ENCODE data around the gene PIK3AP1.

Gene PIK3AP1

DNA sequence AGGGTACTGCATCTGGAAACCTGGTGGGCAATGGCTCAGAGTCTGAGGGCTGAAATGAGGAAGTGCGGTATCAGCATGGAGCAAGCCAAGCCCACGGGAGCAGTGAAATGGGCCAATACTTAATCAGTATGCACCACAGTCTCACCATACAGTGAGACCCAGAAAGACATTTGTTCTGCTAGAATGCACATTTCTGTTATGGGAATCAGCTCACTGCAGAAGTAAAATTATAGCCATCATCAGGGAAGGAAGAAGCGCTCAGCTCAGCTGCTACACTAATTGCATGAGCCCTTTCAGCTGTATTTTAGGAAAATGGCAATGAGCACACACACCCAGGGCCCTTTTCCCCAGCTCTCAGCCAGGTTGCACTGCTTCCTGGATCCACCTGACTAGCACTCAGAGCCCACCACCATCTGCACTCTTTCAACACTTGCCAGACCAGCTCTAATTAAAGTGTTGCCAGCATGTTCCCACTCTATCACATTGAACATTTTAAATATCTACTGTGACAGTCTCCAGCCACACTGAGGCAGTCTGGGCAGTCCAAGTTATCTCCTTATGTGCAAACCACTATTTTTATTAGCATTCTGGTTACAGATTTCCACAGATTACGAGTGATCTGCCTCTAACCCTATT is 44.2 kb upstream of the PIK3AP1 start:
- DNase-seq, result no peak
- H3K4ac ChIP-seq (ENCODE audit: low read depth in 1 of 2, low read length in 2 of 2), result no peak overlapping the region
- H3K4me2 ChIP-seq (ENCODE audit: low read length, poor library complexity, severe bottlenecking), result no peak overlapping the region
- H2BK12ac ChIP-seq (ENCODE audit: low read length in 2 of 2), result no peak overlapping the region
- H3K4me1 ChIP-seq (ENCODE audit: control insufficient read depth, insufficient read depth, low read depth, low read length), result no peaks in the 10 kb centered on the region
- no peak overlapping the region for H4K8ac ChIP-seq (ENCODE audit: low read length)
- H3K79me1 ChIP-seq (replicated peaks; ENCODE audit: low read length, poor library complexity, severe bottlenecking), result no peaks in the 10 kb centered on the region
- 77% methylated on average over 3 of the region's 4 CpGs for WGBS
- H2BK5ac ChIP-seq (ENCODE audit: low read depth, low read length, poor library complexity, severe bottlenecking), result no peak overlapping the region
- no peak overlapping the region for H2AK5ac ChIP-seq (ENCODE audit: low read length, severe bottlenecking)
- H3K14ac ChIP-seq (ENCODE audit: low read length in 2 of 2), result no peak overlapping the region
- H2AFZ ChIP-seq (ENCODE audit: low read depth, low read length), result no peak overlapping the region
- no peak overlapping the region for H3K23ac ChIP-seq (ENCODE audit: low read length in 2 of 2)
- H3K27ac ChIP-seq (ENCODE audit: low read length, poor library complexity, severe bottlenecking), result no peak overlapping the region
- no peak overlapping the region for H3K4me3 ChIP-seq (ENCODE audit: insufficient read depth in 1 of 2, low read depth in 1 of 2, low read length in 2 of 2)
- peaks cover 11 to 15% of the 10 kb centered on the region in 2 experiments for H3K27me3 ChIP-seq (ENCODE audit: control insufficient read depth in 1 of 2, insufficient read depth in 1 of 2, low read length in 2 of 2)
- no peak overlapping the region for H3K18ac ChIP-seq (ENCODE audit: low read depth in 1 of 2, low read length in 2 of 2)
- H2BK15ac ChIP-seq (ENCODE audit: low read depth, poor library complexity, severe bottlenecking), result no peak overlapping the region
- H3K36me3 ChIP-seq (ENCODE audit: control insufficient read depth in 1 of 2, insufficient read depth in 2 of 2, low read depth in 1 of 2, low read length in 2 of 2), result no peaks in the 10 kb centered on the region
- no peaks in the 10 kb centered on the region for H3K9me3 ChIP-seq (ENCODE audit: control insufficient read depth, low read length)
- H3K9ac ChIP-seq (ENCODE audit: low read length), result no peak overlapping the region
- no peak overlapping the region for H4K91ac ChIP-seq (ENCODE audit: low read length)
- no peak overlapping the region for H2BK120ac ChIP-seq (ENCODE audit: low read depth, low read length)

DNA sequence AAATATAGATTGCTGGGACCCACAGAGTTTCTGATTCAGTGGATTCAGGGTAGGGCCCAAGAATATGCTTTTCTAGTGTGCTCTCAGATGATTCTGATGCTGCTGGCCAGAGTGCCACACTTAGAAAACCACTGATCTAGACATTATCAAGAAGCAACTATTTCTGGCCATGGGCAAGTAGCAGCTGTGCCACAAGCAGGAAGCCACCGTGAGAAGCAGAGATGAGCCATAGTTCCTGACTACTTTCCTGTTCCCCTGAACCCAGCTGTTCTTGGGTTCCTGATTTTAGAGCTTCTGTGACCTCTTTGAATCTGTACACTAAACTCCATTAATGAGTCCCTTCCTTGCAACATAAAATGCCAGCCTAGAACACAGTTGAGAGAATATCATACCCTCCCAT is 38.1 kb upstream of the PIK3AP1 start:
- H4K91ac ChIP-seq (ENCODE audit: low read length), result no peak overlapping the region
- H3K18ac ChIP-seq (ENCODE audit: low read depth in 1 of 2, low read length in 2 of 2), result no peak overlapping the region
- no peak overlapping the region for H2BK5ac ChIP-seq (ENCODE audit: low read depth, low read length, poor library complexity, severe bottlenecking)
- WGBS, result 72% methylated on average over 1 of the region's 1 CpG
- H3K27me3 ChIP-seq (ENCODE audit: control insufficient read depth in 1 of 2, insufficient read depth in 1 of 2, low read length in 2 of 2), result no peaks in the 10 kb centered on the region
- H2BK12ac ChIP-seq (ENCODE audit: low read length in 2 of 2), result no peak overlapping the region
- no peak overlapping the region for H2BK15ac ChIP-seq (ENCODE audit: low read depth, poor library complexity, severe bottlenecking)
- no peak overlapping the region for H3K14ac ChIP-seq (ENCODE audit: low read length in 2 of 2)
- H3K4me3 ChIP-seq (ENCODE audit: insufficient read depth in 1 of 2, low read depth in 1 of 2, low read length in 2 of 2), result no peak overlapping the region
- H3K23ac ChIP-seq (ENCODE audit: low read length in 2 of 2), result no peak overlapping the region
- no peaks in the 10 kb centered on the region for H3K36me3 ChIP-seq (ENCODE audit: control insufficient read depth in 1 of 2, insufficient read depth in 2 of 2, low read depth in 1 of 2, low read length in 2 of 2)
- no peak overlapping the region for H3K4me2 ChIP-seq (ENCODE audit: low read length, poor library complexity, severe bottlenecking)
- H2BK120ac ChIP-seq (ENCODE audit: low read depth, low read length), result no peak overlapping the region
- H4K8ac ChIP-seq (ENCODE audit: low read length), result no peak overlapping the region
- no peaks in the 10 kb centered on the region for H3K79me1 ChIP-seq (replicated peaks; ENCODE audit: low read length, poor library complexity, severe bottlenecking)
- no peak overlapping the region for H3K9ac ChIP-seq (ENCODE audit: low read length)
- H2AFZ ChIP-seq (ENCODE audit: low read depth, low read length), result no peak overlapping the region
- no peak overlapping the region for H3K4ac ChIP-seq (ENCODE audit: low read depth in 1 of 2, low read length in 2 of 2)
- H3K27ac ChIP-seq (ENCODE audit: low read length, poor library complexity, severe bottlenecking), result no peak overlapping the region
- no peaks in the 10 kb centered on the region for H3K4me1 ChIP-seq (ENCODE audit: control insufficient read depth, insufficient read depth, low read depth, low read length)
- no peaks in the 10 kb centered on the region for H3K9me3 ChIP-seq (ENCODE audit: control insufficient read depth, low read length)
- no peak overlapping the region for H2AK5ac ChIP-seq (ENCODE audit: low read length, severe bottlenecking)
- DNase-seq, result no peak

DNA sequence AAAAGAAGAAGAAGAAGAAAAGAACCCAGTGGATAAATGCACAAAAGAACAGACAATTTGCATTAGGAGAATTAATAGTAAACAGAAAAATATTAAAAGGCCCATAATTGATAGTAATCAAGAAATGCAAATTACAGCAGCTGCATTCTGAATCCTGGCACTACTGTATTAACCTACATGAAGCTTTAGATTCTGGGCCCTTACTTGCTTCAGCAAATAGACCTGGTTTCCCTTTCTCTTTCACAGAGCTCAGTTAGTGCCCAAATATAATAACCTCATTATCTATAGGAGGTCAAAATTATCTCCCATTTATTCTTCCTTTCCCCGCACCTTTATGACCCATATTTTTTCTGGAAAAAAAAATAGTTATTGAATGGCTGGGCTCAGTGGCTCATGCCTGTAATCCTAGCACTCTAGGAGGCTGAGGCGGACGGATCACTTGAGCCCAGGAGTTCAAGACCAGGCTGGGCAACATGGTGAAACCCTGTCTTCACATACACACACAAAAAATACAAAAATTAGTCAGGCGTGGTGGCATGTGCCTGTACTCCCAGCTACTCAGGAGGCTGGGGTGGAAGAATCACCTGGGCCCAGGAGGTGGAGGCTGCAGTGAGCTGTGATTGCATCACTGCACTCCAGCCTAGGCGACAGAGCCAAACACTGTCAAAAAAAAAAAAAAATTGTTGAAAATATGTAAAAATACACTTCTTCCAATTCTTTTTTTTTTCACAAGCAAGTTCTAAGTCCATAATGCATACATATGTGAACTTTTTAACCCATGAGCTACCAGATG is 36.0 kb upstream of the PIK3AP1 start:
- H3K27me3 ChIP-seq (ENCODE audit: control insufficient read depth in 1 of 2, insufficient read depth in 1 of 2, low read length in 2 of 2), result no peaks in the 10 kb centered on the region
- no peak overlapping the region for H3K4me3 ChIP-seq (ENCODE audit: insufficient read depth in 1 of 2, low read depth in 1 of 2, low read length in 2 of 2)
- no peak for DNase-seq
- no peak overlapping the region for H3K4me2 ChIP-seq (ENCODE audit: low read length, poor library complexity, severe bottlenecking)
- H2AK5ac ChIP-seq (ENCODE audit: low read length, severe bottlenecking), result no peak overlapping the region
- H3K18ac ChIP-seq (ENCODE audit: low read depth in 1 of 2, low read length in 2 of 2), result no peak overlapping the region
- H2BK120ac ChIP-seq (ENCODE audit: low read depth, low read length), result no peak overlapping the region
- no peak overlapping the region for H4K8ac ChIP-seq (ENCODE audit: low read length)
- H3K36me3 ChIP-seq (ENCODE audit: control insufficient read depth in 1 of 2, insufficient read depth in 2 of 2, low read depth in 1 of 2, low read length in 2 of 2), result no peaks in the 10 kb centered on the region
- no peak overlapping the region for H2BK15ac ChIP-seq (ENCODE audit: low read depth, poor library complexity, severe bottlenecking)
- WGBS, result 57% methylated on average over 3 of the region's 5 CpGs
- no peak overlapping the region for H2AFZ ChIP-seq (ENCODE audit: low read depth, low read length)
- no peak overlapping the region for H3K4ac ChIP-seq (ENCODE audit: low read depth in 1 of 2, low read length in 2 of 2)
- H3K4me1 ChIP-seq (ENCODE audit: control insufficient read depth, insufficient read depth, low read depth, low read length), result no peaks in the 10 kb centered on the region
- H2BK5ac ChIP-seq (ENCODE audit: low read depth, low read length, poor library complexity, severe bottlenecking), result no peak overlapping the region
- no peak overlapping the region for H3K9ac ChIP-seq (ENCODE audit: low read length)
- H3K23ac ChIP-seq (ENCODE audit: low read length in 2 of 2), result no peak overlapping the region
- no peak overlapping the region for H4K91ac ChIP-seq (ENCODE audit: low read length)
- H2BK12ac ChIP-seq (ENCODE audit: low read length in 2 of 2), result no peak overlapping the region
- H3K14ac ChIP-seq (ENCODE audit: low read length in 2 of 2), result no peak overlapping the region
- no peak overlapping the region for H3K27ac ChIP-seq (ENCODE audit: low read length, poor library complexity, severe bottlenecking)
- H3K9me3 ChIP-seq (ENCODE audit: control insufficient read depth, low read length), result no peaks in the 10 kb centered on the region
- no peaks in the 10 kb centered on the region for H3K79me1 ChIP-seq (replicated peaks; ENCODE audit: low read length, poor library complexity, severe bottlenecking)

DNA sequence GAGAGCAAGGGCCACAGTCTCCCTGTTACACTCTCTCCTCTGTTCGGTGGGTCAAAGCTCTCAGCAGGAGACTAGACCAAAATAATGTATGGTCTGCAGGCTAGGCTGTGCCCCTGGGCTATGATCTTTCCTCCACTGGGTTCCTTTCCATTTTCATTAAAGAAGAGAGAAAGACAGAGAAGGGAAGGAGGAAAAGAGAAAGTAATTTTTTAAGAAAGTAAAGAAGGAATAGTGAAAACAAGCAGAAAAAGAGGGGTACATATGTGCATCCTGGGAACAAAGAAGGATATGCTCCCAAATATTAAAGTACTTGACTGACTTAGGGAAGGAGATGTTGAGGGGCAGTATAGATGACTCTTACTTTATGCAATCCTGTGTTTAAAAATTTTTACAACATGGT is 33.6 kb upstream of the PIK3AP1 start:
- no peak for DNase-seq
- Histone ChIP-seq H3K23ac (ENCODE audit: low read length in 2 of 2) (no peak overlapping the region), H3K27me3 (ENCODE audit: control insufficient read depth in 1 of 2, insufficient read depth in 1 of 2, low read length in 2 of 2) (no peaks in the 10 kb centered on the region), H2BK5ac (ENCODE audit: low read depth, low read length, poor library complexity, severe bottlenecking) (no peak overlapping the region), H4K8ac (ENCODE audit: low read length) (no peak overlapping the region), H3K4me2 (ENCODE audit: low read length, poor library complexity, severe bottlenecking) (no peak overlapping the region), H2AFZ (ENCODE audit: low read depth, low read length) (no peak overlapping the region), H3K18ac (ENCODE audit: low read depth in 1 of 2, low read length in 2 of 2) (no peak overlapping the region), H3K79me1 (replicated peaks; ENCODE audit: low read length, poor library complexity, severe bottlenecking) (no peaks in the 10 kb centered on the region), H2BK15ac (ENCODE audit: low read depth, poor library complexity, severe bottlenecking) (no peak overlapping the region), H3K9me3 (ENCODE audit: control insufficient read depth, low read length) (no peaks in the 10 kb centered on the region), H3K36me3 (ENCODE audit: control insufficient read depth in 1 of 2, insufficient read depth in 2 of 2, low read depth in 1 of 2, low read length in 2 of 2) (no peaks in the 10 kb centered on the region), H2BK12ac (ENCODE audit: low read length in 2 of 2) (no peak overlapping the region), H3K4ac (ENCODE audit: low read depth in 1 of 2, low read length in 2 of 2) (no peak overlapping the region), H3K9ac (ENCODE audit: low read length) (no peak overlapping the region), H3K27ac (ENCODE audit: low read length, poor library complexity, severe bottlenecking) (no peak overlapping the region), H3K4me1 (ENCODE audit: control insufficient read depth, insufficient read depth, low read depth, low read length) (no peaks in the 10 kb centered on the region), H3K4me3 (ENCODE audit: insufficient read depth in 1 of 2, low read depth in 1 of 2, low read length in 2 of 2) (no peak overlapping the region), H4K91ac (ENCODE audit: low read length) (no peak overlapping the region), H2BK120ac (ENCODE audit: low read depth, low read length) (no peak overlapping the region), H2AK5ac (ENCODE audit: low read length, severe bottlenecking) (no peak overlapping the region), H3K14ac (ENCODE audit: low read length in 2 of 2) (no peak overlapping the region)
- 43% methylated on average over 1 of the region's 1 CpG for WGBS
